ENCODE data around the gene SCD5.

SCD5 gene

GRCh38 chr4:82620126-82620735 lies 178.4 kb downstream of the SCD5 start:
- Mint-ChIP-seq H3K27ac (no peak overlapping the region), H3K36me3 (ENCODE audit: low read depth) (no peaks in the 10 kb centered on the region), H3K4me1 (ENCODE audit: low read depth) (no peaks in the 10 kb centered on the region), H3K4me3 (no peak overlapping the region), H3K9me3 (no peaks in the 10 kb centered on the region), H3K27me3 (no peaks in the 10 kb centered on the region)
- intact Hi-C loops (cut with micrococcal nuclease), result no loop called here

- Mint-ChIP-seq H3K36me3 (ENCODE audit: low read depth) (no peaks in the 10 kb centered on the region), H3K4me1 (ENCODE audit: low read depth) (no peaks in the 10 kb centered on the region), H3K4me3 (no peak overlapping the region)
Observed at GRCh38 chr4:82618103-82618720, 180.4 kb downstream of the SCD5 start.

GRCh38 chr4:82614838-82615449 lies 183.7 kb downstream of the SCD5 start:
- intact Hi-C loops (cut with micrococcal nuclease), result no loop called here
- no peak overlapping the region for H3K4me3 Mint-ChIP-seq
- H3K9me3 Mint-ChIP-seq, result no peaks in the 10 kb centered on the region
- H3K27ac Mint-ChIP-seq, result no peak overlapping the region
- H3K4me1 Mint-ChIP-seq (ENCODE audit: low read depth), result no peaks in the 10 kb centered on the region
- H3K36me3 Mint-ChIP-seq (ENCODE audit: low read depth), result no peaks in the 10 kb centered on the region
- no peaks in the 10 kb centered on the region for H3K27me3 Mint-ChIP-seq

More at GRCh38 chr4:82618103-82618720, 180.4 kb downstream of the SCD5 start:
- intact Hi-C loops (cut with micrococcal nuclease), result no loop called here
- H3K27me3 Mint-ChIP-seq, result no peaks in the 10 kb centered on the region
- no peaks in the 10 kb centered on the region for H3K9me3 Mint-ChIP-seq
- no peak overlapping the region for H3K27ac Mint-ChIP-seq

DNA sequence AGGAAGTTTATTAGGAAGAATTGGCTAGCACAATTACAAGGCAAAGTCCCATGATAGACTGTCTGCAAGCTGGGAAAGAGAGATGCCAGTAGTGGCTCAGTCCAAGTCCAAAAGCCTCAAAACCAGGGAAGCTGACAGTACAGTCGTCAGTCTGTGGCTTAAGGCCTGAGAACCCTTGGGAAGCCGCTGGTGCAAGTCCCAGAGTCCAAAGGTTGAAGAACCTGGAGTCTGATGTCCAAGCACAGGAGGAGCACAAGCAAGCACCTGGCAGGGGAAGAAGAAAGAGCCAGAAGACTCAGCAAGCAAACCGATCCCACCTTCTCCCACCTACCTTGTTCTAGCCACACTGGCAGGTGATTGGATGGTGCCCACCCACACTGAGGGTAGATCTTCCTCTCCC lies 185.5 kb downstream of the SCD5 start:
- Mint-ChIP-seq H3K4me1 (ENCODE audit: low read depth) (no peaks in the 10 kb centered on the region), H3K4me3 (no peak overlapping the region), H3K27ac (no peak overlapping the region), H3K27me3 (no peaks in the 10 kb centered on the region), H3K36me3 (ENCODE audit: low read depth) (no peaks in the 10 kb centered on the region), H3K9me3 (no peaks in the 10 kb centered on the region)
- intact Hi-C loops (cut with micrococcal nuclease), result no loop called here

- H3K36me3 Mint-ChIP-seq (ENCODE audit: low read depth), result no peaks in the 10 kb centered on the region
- no peaks in the 10 kb centered on the region for H3K27me3 Mint-ChIP-seq
- intact Hi-C loops (cut with micrococcal nuclease), result no loop called here
- no peaks in the 10 kb centered on the region for H3K9me3 Mint-ChIP-seq
- no peak overlapping the region for H3K27ac Mint-ChIP-seq
- H3K4me3 Mint-ChIP-seq, result no peak overlapping the region
- H3K4me1 Mint-ChIP-seq (ENCODE audit: low read depth), result no peaks in the 10 kb centered on the region
Observed at GRCh38 chr4:82611982-82612381, 186.6 kb downstream of the SCD5 start.

DNA sequence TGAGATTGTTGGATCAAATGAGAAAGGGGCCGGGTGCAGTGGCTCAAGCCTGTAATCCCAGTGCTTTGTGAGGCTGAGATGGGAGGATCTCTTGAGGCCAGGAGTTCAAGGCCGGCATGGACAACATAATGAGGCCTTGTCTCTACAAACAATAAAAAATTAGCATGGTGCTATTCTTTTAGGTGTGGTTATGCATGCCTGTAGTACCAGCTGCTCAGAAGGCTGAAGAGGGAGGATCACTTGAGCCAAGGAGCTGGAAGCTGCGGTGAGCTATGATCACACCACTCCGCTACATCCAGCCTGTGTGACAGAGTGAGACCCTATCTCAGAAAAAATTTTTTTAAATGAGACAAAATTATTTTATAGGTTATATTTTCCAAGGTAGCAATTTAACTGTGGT lies 187.1 kb downstream of the SCD5 start:
- Mint-ChIP-seq H3K9me3 (no peaks in the 10 kb centered on the region), H3K27me3 (no peaks in the 10 kb centered on the region), H3K27ac (no peak overlapping the region), H3K4me1 (ENCODE audit: low read depth) (no peaks in the 10 kb centered on the region), H3K4me3 (no peak overlapping the region), H3K36me3 (ENCODE audit: low read depth) (no peaks in the 10 kb centered on the region)
- intact Hi-C loops (cut with micrococcal nuclease), result no loop called here

DNA sequence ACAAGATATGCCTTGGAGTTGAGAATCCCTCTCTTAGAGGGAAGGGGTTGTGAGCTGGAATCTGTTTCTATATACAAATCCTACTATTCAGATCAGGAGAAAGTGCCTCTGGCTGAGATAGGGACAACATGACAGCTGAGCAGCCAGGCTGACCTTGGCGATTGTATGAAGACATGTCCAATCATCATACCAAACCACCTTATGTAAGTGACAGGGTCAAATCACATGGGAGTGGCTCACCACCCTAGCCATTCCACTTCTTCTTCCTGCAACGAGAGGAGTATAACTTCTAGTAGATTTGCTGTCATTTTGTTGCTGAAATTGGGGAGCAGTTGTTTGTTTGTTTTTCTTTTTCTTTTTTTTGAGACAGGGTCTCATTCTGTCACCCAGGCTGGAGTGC lies 188.6 kb downstream of the SCD5 start:
- Mint-ChIP-seq H3K27ac (no peak overlapping the region), H3K27me3 (no peaks in the 10 kb centered on the region), H3K4me3 (no peak overlapping the region), H3K9me3 (no peaks in the 10 kb centered on the region), H3K36me3 (ENCODE audit: low read depth) (no peaks in the 10 kb centered on the region), H3K4me1 (ENCODE audit: low read depth) (no peaks in the 10 kb centered on the region)
- intact Hi-C loops (cut with micrococcal nuclease), result no loop called here

- no peak overlapping the region for H3K27ac Mint-ChIP-seq
- H3K9me3 Mint-ChIP-seq, result no peaks in the 10 kb centered on the region
- no peaks in the 10 kb centered on the region for H3K36me3 Mint-ChIP-seq (ENCODE audit: low read depth)
- H3K4me3 Mint-ChIP-seq, result no peak overlapping the region
- H3K27me3 Mint-ChIP-seq, result no peaks in the 10 kb centered on the region
- no peaks in the 10 kb centered on the region for H3K4me1 Mint-ChIP-seq (ENCODE audit: low read depth)
- intact Hi-C loops (cut with micrococcal nuclease), result no loop called here
Observed at GRCh38 chr4:82606622-82607021, 192.0 kb downstream of the SCD5 start.

DNA sequence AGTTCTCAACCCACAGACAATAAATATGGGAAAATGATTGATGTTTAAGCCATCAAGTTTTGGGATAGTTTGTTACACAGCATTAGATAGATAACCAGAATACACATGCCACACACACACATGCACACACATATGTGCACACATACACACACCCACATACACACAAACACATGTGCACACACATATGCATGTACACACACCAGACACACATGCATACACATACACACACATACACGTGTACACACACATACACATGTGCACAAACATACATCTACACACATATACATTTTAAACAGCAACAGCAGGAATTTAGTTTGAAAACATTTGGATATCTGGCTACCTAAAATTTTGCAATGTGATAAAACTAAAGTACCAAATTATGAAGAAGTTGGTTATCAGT lies 194.1 kb downstream of the SCD5 start:
- Mint-ChIP-seq H3K4me3 (no peak overlapping the region), H3K27me3 (no peaks in the 10 kb centered on the region), H3K27ac (no peak overlapping the region), H3K9me3 (no peaks in the 10 kb centered on the region), H3K36me3 (ENCODE audit: low read depth) (no peaks in the 10 kb centered on the region), H3K4me1 (ENCODE audit: low read depth) (no peaks in the 10 kb centered on the region)
- intact Hi-C loops (cut with micrococcal nuclease), result no loop called here

DNA sequence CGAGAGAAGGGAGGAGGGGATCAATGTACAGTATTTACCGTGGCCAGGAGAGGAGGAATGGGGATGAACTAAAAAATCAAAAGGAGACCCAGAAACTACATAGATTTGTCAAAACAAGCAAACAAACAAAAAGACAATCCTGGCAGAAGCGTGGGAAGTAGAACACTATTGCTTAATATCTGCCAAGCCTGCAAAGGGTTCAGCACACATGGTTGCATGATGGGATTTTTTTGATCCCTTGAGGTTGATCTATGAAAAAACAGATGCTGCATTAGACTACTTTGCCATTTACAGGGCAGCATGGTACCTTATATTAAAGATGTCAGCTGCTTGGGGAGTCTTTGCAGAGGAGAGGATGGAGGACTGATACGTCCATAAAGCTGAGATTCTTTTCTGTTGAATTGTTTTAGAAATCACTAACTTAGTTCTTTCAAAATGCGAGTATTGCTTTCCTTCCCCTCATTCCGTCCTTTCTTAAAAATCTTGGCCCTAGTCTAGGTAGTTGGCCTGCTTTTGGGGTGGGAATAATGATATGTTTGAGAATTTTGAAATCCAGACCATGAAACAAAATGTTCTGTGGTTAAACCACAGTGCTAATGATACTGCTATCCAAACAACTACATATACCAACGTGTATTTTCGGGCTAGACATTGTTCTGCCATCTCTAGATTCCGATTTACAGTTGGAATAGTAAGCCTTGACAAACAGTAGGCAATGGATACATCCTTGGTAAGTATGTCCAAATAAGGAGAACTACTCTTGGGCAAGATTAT lies 197.2 kb downstream of the SCD5 start:
- Mint-ChIP-seq H3K27ac (no peak overlapping the region), H3K27me3 (no peaks in the 10 kb centered on the region), H3K4me3 (no peak overlapping the region), H3K4me1 (ENCODE audit: low read depth) (no peaks in the 10 kb centered on the region), H3K36me3 (ENCODE audit: low read depth) (no peaks in the 10 kb centered on the region), H3K9me3 (no peaks in the 10 kb centered on the region)
- intact Hi-C loops (cut with micrococcal nuclease), result no loop called here

- Mint-ChIP-seq H3K27me3 (no peaks in the 10 kb centered on the region), H3K4me1 (ENCODE audit: low read depth) (no peaks in the 10 kb centered on the region), H3K9me3 (no peaks in the 10 kb centered on the region), H3K4me3 (no peak overlapping the region), H3K36me3 (ENCODE audit: low read depth) (no peaks in the 10 kb centered on the region), H3K27ac (no peak overlapping the region)
- intact Hi-C loops (cut with micrococcal nuclease), result no loop called here
Observed at GRCh38 chr4:82599336-82599735, 199.3 kb downstream of the SCD5 start.

GRCh38 chr4:82594456-82594855 lies 204.1 kb downstream of the SCD5 start:
- Mint-ChIP-seq H3K4me1 (ENCODE audit: low read depth) (no peaks in the 10 kb centered on the region), H3K36me3 (ENCODE audit: low read depth) (no peaks in the 10 kb centered on the region), H3K27ac (no peak overlapping the region), H3K9me3 (no peaks in the 10 kb centered on the region), H3K27me3 (peaks cover 2% of the 10 kb centered on the region), H3K4me3 (no peak overlapping the region)
- intact Hi-C loops (cut with micrococcal nuclease), result no loop called here

- no peak overlapping the region for H3K4me3 Mint-ChIP-seq
- no peaks in the 10 kb centered on the region for H3K36me3 Mint-ChIP-seq (ENCODE audit: low read depth)
- intact Hi-C loops (cut with micrococcal nuclease), result no loop called here
- no peak overlapping the region for H3K27ac Mint-ChIP-seq
- H3K9me3 Mint-ChIP-seq, result no peaks in the 10 kb centered on the region
- H3K27me3 Mint-ChIP-seq, result peaks cover 2% of the 10 kb centered on the region
- no peaks in the 10 kb centered on the region for H3K4me1 Mint-ChIP-seq (ENCODE audit: low read depth)
Observed at GRCh38 chr4:82593411-82593810, 205.2 kb downstream of the SCD5 start.

DNA sequence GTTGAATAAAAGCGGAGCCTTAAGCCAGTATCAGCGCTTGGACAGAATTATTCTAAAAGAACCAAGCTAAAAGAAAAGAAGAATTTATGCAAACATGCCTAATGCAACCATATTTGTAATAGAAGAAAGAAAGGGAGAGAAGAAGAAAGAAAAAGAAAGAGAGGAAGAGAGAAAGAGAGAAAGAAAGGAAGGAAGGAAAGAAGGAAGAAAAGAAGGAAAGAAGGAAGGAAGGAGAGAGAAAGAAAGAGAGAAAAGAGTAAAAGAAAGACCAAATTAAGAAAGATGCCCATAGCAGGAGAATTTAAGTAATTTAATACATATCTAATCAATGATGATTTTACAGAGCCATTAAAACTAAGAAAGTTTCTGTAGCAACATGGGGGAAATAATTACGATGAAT lies 206.0 kb downstream of the SCD5 start:
- intact Hi-C loops (cut with micrococcal nuclease), result no loop called here
- H3K27me3 Mint-ChIP-seq, result peaks cover 2% of the 10 kb centered on the region
- no peaks in the 10 kb centered on the region for H3K36me3 Mint-ChIP-seq (ENCODE audit: low read depth)
- no peak overlapping the region for H3K4me3 Mint-ChIP-seq
- no peak overlapping the region for H3K27ac Mint-ChIP-seq
- H3K4me1 Mint-ChIP-seq (ENCODE audit: low read depth), result no peaks in the 10 kb centered on the region
- H3K9me3 Mint-ChIP-seq, result no peaks in the 10 kb centered on the region
